Astrocyte of the cerebellum (primary cell): ENCODE results near the gene PRUNE1.

Source experiments
- DNase-seq: peaks from one replicate; pipeline ENCODE4 v3.0.0-alpha.2; 2011; ENCODE audit warnings: low read depth
- H3K4me3 ChIP-seq: 2 replicates; pipeline ENCODE4 v1.5.1; 2011; ENCODE audit warnings: mild to moderate bottlenecking, low read depth, low read length, moderate library complexity
- in situ Hi-C: cut with HindIII; loops from 2 replicates; pipeline ENCODE4 v1.10.0; 2017; ENCODE audit warnings: low sequenced_read_pairs
- TF ChIP-seq, protein P1 (sequence below): IDR thresholded peaks from 2 replicates; pipeline ENCODE4 v1.5.1; 2012; ENCODE audit warnings: low read length, low read depth, moderate library complexity, mild to moderate bottlenecking; ENCODE audit errors: missing control alignments

The PRUNE1 gene

GRCh38 chr1:151010346-151010726 is 2.1 kb downstream of the PRUNE1 start:
- DNase-seq = no peak
- in situ Hi-C loops = no loop called here
- TF ChIP-seq, protein P1, sequence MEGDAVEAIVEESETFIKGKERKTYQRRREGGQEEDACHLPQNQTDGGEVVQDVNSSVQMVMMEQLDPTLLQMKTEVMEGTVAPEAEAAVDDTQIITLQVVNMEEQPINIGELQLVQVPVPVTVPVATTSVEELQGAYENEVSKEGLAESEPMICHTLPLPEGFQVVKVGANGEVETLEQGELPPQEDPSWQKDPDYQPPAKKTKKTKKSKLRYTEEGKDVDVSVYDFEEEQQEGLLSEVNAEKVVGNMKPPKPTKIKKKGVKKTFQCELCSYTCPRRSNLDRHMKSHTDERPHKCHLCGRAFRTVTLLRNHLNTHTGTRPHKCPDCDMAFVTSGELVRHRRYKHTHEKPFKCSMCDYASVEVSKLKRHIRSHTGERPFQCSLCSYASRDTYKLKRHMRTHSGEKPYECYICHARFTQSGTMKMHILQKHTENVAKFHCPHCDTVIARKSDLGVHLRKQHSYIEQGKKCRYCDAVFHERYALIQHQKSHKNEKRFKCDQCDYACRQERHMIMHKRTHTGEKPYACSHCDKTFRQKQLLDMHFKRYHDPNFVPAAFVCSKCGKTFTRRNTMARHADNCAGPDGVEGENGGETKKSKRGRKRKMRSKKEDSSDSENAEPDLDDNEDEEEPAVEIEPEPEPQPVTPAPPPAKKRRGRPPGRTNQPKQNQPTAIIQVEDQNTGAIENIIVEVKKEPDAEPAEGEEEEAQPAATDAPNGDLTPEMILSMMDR = no peak

DNA sequence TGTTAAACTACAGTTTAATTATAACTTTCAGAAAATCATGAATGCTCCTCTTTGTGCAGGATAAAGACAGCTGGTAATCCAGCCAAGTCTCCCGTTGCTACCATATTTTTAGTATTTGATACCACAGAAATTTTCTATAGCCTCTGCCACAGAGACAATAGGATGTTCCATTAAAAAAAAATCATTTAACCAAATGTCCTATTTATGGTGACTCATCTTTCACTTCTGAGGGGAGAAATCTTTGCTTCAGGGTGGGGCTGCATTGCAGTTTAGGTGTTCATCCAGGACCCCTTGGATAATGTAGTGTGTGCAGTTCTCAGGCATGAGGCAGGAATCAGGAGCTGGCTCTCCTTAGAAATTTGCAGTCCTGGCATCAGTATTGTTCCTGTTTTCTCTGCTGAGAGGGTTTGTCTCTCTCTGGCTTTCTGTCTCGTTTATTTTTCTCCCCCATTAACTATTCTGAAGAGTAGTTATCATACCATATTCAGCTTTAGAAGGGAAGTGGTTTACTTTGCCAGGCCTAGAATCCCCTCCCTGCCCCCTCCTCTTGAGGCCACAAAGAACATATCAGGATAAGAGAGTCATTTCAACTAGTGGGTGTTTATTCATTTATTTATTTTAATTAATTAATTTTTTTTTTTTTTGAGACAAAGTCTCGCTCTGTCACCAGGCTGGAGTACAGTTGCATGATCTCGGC is 3.1 kb downstream of the PRUNE1 start:
- in situ Hi-C loops = no loop called here
- DNase-seq = no peak
- TF ChIP-seq, protein P1 = no peak
- H3K4me3 ChIP-seq = no peak overlapping the region

More at GRCh38 chr1:151010346-151010726, 2.1 kb downstream of the PRUNE1 start:
- H3K4me3 ChIP-seq = no peak overlapping the region

DNA sequence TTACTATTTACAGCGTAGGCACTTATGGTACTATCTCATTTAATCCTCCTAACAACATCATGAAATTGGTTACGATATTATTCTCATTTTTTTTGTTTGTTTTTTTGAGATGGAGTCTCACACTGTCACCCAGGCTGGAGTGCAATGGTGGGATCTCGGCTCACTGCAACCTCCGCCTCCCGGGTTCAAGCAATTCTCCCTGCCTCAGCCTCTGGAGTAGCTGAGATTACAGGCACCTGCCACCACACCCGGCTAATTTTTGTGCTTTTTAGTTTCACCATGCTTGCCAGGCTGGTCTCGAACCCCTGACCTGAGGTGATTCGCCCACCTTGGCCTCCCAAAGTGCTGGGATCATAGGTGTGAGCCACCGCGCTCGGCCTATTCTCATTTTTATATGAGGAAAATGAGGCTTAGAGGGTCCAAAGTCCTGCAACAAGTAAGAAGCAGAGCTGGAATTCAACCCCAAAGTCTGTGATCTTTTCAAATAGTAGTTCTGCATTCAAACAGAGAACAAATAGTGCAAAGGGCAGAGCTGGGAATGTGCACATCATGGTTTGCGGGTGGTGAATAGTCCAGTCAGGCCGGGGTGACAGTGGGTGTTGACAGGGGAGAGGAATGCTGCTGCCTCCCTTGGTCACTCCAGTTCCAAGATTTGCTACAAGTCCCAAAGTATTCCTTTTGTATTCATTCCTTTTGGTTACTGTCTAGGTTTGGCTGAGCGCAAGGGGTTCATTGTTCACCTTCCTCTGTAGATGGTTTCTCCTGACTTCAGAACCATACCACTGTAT is 4.6 kb downstream of the PRUNE1 start:
- no peak for DNase-seq
- no peak overlapping the region for H3K4me3 ChIP-seq
- TF ChIP-seq, protein P1 = no peak
- in situ Hi-C loops = no loop called here

- in situ Hi-C loops = no loop called here
- TF ChIP-seq, protein P1 = no peak
- H3K4me3 ChIP-seq = no peak overlapping the region
- DNase-seq = no peak
Measured at GRCh38 chr1:151013518-151013917, 5.3 kb downstream of the PRUNE1 start.

DNA sequence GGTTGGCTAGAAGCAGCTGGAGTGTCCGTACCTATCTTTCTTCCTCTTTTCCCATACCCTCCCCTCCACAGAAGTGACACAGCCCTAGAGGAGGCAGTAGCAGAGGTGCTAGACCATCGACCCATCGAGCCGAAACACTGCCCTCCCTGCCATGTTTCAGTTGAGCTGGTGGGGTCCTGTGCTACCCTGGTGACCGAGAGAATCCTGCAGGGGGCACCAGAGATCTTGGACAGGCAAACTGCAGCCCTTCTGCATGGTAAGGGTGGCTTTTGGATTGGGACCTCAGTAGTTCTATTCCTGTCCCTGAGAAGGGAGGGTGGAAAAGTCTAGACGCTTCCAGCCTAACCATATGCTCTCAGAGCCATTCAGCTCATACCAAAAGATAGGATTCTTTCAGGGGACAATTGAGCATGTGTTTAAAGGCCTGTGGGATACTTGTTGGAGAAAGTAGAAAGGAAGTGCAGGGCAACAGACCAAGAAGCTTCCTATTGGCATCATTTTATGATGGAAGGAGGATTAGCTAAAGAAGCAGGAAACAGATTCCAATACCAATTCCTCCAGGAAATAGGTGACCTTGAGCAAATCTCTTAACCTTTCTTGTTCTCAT is 16.4 kb downstream of the PRUNE1 start:
- in situ Hi-C loops = no loop called here
- DNase-seq = peak; percentile 41
- H3K4me3 ChIP-seq = no peak overlapping the region
- TF ChIP-seq, protein P1 = peak; percentile 81

DNA sequence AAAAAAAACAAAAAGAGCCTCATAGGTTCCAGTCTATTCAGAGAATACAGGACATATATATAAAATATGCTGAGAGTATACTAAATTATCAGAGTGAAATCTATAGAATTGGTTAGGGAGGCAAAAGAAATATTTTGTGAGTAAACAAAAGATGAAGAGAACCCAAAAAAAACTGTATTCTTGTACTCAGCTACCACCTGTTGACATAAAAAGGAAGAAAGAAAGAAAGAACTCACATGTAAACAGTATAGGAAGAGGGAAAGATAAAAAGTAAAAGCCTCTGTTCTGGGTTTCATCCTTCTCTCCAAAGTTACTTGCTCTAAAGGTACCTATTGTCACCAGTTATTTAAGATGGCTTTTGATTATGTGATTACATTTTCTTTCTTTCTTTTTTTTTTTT is 18.2 kb downstream of the PRUNE1 start:
- DNase-seq = no peak
- in situ Hi-C loops = no loop called here
- TF ChIP-seq, protein P1 = no peak
- no peak overlapping the region for H3K4me3 ChIP-seq
